ENCODE data around the gene SLC19A1.
A peak's percentile ranks its signal among the peaks of the same experiment; 100 is the strongest.

SLC19A1 gene

DNA sequence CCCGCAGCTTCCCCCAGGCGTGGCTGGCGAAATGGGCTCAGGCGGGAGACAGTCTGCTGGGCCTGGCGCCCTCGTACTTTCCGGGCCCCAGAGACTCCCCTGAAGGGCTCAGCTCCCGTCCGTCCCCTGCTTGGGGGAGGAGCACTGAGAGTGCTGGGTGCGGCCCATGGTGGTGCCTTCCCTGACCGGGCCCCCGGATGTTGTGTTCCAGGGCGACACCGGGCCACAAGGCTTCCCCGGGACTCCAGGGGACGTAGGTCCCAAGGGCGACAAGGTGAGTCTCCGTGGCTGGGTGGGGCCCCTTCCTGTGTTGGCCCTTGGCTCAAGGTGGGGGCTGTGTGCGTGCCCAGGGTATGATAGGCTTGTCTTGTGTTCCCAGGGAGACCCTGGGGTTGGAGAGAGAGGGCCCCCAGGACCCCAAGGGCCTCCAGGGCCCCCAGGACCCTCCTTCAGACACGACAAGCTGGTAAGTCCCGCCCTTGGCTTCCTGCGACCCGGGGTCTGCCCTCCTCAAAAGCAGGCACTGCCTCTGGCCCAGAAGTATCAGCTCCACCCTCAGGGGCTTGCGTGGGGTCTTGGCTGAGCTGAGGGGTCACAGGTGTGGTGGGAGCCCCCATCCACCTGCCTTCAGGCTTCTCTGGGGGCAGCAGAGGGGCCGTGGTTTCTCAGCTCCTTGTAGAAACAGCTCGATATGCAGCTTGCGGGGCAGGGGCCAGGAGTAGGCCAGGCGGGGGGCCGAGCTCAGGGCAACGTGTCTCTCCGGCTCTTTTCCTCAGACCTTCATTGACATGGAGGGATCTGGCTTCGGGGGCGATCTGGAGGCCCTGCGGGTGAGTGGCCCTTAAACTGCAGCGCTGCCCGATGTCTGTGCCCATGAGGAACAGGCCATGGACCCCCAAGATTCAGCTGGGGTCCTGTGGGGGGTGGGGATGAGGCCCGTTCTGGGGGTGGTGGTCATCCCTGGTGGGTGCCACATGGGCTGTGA is 62.3 kb downstream of the SLC19A1 start:
- no peak for DNase-seq (ENCODE audit: low read depth, low spot score)

DNA sequence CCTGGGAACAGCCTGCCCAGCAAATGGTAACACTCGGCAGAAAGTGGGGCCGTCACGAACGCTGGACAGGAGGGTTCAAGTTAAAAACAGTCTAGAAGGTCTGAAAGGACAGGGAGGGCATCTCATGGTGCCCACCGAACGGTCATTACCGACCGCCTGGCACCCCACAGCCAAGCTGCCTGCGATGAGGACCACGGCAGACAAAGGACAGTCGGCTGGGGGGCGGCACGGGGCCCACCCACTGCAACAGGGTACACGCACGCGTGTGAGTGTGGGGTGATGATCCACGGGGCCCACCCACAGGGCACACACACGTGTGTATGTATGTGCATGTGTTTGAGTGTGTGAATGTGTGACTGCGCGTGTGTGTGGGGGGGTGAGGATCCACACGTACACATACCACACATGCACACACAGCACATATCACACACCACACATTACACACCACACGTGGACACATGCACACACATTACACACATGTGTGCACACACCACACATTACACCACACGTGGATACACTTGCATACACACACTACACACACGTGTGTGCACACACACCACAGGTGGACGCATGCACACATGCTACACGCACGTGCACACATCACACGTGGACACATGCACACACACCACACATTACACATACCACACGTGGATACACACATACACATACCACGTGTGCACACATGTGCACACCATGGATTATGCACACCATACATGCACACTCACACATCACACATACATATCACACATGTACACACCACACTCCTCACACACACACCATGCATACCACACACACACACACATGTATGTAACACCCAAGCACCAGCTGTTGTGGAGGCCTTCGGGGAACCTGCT is 63.2 kb downstream of the SLC19A1 start:
- no peak for DNase-seq (ENCODE audit: low read depth, low spot score)

DNA sequence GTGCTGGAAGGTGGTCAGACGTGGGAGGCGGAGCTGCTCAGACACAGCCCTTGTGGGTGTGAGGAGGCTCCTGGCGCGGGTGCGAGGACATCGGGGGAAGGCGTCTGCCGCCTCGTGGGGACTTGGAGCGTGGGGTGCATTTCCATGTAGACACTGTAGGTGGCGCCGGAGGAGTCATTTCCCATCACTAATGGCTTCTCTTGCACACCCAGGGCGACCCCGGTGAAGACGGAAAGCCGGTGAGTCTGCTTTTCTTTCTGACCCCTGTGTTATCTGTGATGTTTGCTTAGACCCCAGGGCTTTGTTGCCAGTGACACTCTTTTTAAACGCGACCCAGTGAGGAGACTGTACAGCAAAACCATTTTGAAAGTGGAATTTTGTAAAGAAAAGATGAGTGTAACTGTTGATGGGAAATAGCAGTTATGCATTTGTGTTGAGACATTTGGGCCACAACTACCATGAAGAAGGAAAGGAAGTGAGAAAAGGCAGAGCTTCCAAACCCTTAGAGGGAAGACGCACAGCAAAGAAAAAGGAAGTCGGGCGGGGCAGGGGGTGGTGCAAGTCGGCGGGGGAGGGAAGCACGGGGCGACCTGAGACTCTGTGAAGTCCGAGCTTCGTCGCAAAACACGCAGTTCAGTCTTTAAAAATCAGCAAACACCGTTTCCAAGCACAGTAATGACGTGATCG is 64.0 kb downstream of the SLC19A1 start:
- DNase-seq (ENCODE audit: low read depth, low spot score): peak; percentile 56

DNA sequence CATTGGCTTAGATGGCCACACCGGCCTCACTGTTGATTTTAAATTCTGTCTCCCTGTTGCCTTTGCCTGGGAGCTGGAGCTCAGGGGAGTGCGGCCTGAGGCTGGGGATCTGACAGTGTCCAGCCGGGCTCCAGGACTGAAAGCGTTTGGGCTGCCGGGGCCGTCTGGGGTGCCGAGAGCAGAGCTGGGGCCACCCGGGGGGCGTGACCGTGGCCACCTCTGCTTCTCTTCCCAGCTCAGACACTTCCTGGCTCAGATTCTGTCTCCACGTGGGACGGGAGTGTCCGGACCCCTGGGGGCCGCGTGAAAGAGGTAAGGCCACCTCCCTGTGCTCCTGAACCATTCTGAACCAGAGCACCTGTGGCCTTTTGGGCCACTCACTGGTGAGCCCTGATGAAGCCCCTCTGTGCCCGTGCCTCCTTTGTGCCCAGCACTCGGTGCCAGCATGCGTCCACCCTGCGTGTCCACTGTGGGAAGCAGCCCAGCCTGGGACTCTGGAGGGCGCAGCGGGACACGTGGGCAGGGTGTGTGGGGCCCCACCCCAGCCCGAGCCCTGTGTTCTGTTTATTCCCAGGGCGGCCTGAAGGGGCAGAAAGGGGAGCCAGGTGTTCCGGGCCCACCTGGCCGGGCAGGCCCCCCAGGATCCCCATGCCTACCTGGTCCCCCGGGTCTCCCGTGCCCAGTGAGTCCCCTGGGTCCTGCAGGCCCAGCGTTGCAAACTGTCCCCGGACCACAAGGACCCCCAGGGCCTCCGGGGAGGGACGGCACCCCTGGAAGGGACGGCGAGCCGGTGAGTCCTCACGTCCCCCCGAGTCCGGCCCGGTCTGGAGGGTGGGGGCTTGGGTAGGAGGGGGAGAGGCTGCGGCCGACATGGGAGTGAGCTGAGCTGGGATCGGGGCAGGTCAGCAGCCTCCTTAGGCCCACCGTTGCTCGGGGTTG is 64.8 kb downstream of the SLC19A1 start:
- no peak for DNase-seq (ENCODE audit: low read depth, low spot score)

DNA sequence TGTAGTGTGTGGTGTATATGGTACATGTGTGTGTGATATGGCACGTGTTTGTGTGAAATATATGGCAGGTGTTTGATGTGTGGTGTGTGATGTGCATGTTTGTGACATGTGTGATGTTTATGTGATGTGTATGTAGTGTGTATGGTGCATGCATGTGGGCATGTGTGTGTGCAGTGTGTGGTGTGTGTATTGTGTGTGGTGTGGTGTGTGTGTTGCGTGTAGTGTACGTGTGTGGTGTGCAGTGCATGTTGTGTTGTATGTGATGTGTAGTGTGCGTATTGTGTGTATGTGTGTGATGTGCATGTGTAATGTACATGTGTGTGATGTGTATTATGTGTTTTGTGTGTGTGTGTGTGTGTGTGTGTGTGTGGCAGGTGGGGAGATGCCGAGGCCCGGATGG is 65.7 kb downstream of the SLC19A1 start:
- DNase-seq (ENCODE audit: low read depth, low spot score): no peak

DNA sequence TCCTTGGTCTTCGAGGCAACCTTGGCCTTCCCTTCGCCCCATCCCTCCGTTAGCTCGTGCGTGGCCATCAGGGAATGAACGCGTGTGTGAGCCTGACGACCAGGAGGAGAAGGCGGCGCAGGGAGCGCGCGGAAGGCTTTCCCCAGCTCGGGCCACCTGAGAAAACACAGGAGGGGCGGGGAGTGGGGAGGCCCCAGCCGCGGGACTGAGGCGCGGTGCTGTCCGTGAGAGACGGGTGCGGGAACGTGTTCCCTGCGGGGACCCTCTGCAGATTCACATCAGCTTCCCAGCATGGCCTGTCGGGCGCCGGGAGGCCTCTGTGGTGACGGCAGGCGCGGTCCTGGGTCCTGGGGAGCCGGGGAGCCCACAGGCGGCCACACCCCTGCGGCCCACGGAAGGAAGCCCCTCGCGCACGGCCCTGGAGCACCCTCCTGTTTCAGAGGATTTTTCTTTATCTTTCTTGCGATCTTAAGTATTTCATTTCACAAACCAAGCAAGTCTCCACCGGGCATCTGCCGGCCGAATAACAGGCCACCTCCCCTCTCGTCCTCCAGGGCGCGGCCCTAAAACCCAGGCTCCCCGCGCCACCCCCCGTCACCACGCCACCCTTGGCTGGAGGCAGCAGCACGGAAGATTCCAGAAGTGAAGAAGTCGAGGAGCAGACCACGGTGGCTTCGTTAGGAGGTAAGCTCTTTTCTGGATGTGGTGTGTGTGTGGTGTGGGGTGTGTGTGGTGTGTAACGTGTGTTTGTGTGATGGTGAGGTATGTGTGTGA is 66.3 kb downstream of the SLC19A1 start:
- DNase-seq (ENCODE audit: low read depth, low spot score): no peak

DNA sequence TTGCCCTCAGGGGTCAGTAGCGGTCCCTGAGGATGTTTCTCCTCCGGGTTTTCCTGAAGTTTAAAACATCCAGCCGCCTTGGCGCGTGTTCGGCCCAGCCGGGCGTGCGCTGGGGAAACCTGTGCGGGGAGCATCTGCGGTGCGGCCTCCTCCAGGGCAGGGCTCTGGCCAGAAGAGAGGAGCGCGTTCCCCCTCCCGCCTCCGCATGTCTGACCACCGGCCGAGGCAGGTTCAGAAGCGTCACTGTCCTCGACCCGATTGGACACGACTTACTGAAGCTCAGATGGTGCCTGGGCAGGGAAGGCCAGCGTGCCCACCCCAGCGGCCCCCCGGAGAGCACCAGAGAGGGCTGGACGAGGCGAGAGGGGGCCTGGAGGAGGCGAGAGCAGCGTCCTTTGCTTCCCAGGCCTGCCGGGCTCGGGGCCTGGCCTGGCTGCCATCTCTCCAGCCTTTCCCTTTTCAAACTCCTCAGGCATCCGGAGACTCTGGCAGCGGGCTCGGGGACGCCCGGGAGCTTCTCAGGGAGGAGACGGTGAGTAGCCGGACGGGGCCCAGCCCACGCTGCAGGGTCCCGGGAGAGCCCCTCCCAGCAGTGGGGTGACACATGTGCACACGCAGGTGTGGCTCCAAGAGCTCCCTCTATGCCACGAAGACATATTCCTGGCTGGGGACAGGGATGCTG is 67.1 kb downstream of the SLC19A1 start:
- no peak for DNase-seq (ENCODE audit: low read depth, low spot score)

DNA sequence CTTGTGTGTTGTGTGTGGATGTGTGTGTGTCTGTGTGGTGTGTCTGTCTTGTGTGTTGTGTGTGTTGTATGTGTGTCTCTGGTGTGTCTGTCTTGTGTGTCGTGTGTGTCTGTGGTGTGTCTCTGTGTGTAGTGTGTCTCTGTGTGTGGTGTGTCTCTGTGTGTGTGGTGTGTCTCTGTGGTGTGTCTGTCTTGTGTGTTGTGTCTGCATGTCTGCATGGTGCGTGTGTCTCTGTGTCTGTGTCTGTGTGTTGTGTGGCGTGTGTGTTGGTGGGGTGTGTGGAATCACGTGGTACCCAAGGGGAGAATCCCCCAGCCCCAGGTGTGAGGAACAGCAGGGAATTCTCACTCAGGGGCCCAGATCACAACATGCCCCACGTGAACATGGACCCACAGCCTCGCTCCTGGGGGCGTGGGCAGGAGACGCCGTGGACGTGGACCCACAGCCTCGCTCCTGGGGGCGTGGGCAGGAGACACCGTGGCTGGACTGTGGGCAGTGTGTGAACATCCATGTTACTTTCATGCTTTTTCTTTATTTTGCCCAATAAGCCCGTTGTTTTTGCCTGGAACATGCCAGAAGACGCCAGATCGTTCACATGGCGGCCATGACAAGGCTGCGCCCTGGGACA is 67.8 kb downstream of the SLC19A1 start:
- no peak for DNase-seq (ENCODE audit: low read depth, low spot score)

DNA sequence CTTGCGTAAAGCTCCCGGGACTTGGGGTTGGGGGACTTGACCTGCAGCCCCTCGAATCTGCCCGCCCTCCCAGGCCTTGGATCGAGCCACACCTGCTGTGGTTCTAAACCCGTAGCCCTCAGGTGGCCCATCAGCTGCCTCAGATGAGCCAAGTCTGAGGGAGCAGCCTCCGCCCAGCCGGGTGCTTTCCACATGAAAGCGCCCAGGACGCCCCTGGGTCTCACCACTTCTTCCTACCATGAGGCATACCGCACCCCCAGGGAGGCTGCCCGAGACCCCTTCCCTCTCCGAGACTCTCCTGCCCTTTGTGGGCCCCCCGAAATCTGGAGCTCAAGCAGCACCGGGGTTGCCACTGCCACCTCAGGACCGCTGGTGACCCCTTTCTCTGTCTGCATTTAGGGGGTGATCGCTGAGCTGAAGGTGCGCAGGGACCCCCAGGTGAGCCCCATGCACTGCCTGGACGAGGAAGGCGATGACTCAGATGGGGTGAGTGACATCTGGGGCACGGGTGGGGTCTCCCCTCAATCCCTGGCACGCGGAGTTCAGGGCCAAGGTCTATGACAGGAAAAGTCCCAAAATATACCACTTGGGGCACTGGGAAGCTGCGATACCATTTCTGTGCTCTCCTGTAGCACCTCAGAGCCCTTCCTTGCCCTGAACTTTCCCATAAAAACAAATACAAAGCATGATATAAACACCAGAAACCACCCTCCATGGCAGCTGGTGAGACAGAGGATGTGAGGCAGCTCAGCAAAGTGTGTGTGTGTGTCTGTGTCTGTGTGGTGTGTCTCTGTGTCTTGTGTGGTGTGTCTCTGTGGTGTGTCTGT is 68.5 kb downstream of the SLC19A1 start:
- DNase-seq (ENCODE audit: low read depth, low spot score): no peak

DNA sequence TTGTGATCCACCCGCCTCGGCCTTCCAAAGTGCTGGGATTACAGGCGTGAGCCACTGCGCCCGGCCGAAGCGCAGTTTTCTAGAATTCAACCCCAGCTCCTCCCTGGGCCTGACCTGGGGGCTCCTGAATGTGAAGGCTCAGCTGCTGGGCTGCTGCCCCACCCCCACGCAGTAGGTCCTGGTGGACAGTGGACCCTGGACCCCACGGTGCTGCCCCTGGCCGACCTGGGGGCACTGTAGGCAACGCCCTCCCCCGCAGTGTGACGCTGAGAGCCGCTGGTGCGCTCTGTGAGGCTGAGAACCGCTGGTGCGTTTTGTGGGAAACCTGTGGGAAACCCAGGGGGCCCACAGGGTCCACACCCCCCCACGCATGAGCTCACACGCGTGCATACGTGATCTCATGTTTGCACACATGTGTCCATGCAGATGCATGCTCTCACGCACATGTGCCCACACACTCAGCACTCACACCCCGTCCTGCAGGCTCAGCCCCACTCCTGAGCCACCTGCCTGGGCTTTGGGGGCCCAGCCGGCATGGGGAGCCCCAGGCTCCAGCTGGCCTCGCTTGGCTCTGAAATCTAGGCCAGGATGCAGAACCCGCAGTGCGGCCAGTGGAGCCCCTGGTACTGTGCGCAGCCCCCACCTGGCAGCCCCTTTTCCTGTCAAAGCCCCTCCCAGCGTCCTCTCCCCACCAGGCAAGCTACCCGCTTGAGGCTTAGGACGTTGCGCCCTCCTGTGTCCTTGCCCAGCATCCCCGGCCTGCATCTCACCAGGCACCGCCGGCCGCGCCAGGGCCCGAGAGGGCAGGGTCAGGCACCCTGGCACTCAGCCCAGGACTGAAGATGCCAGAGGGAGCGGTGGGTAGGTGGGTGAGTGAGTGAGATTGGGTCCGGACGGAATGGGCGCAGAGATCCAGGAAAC is 69.5 kb downstream of the SLC19A1 start:
- no peak for DNase-seq (ENCODE audit: low read depth, low spot score)

DNA sequence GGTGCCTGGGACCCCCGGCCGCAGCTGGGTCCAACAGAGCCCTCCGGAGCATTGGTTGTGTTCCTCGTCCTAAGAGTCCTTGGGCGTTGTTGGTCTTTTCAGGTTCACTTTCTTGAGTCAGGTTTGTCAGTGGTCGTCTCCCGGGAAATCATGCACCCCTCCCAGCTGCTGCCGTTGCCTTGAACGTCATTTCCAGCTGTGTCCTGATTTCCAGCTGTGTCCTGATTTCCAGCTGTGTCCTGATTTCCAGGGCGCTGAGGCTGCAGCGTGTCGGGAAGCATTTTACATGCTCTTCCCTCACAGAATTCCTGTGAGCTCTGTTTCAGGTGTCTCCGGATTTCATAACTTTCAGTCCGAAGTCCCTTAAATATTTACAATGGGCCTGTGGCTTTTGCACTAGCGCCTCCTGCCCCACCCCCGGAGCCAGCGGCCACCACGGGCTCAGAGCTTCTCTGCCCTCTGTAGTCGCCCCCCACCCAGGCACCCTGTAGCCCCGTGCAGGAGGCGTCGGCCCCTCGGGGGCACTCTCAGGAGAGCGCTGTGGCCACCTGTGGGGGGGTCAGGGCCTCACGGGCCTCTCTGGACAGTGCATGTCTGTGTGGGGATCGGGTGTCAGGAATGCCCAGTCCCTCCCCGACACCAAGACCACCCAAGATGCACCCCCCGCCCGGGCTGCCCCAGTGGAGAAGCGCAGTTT is 70.6 kb downstream of the SLC19A1 start:
- no peak for DNase-seq (ENCODE audit: low read depth, low spot score)

DNA sequence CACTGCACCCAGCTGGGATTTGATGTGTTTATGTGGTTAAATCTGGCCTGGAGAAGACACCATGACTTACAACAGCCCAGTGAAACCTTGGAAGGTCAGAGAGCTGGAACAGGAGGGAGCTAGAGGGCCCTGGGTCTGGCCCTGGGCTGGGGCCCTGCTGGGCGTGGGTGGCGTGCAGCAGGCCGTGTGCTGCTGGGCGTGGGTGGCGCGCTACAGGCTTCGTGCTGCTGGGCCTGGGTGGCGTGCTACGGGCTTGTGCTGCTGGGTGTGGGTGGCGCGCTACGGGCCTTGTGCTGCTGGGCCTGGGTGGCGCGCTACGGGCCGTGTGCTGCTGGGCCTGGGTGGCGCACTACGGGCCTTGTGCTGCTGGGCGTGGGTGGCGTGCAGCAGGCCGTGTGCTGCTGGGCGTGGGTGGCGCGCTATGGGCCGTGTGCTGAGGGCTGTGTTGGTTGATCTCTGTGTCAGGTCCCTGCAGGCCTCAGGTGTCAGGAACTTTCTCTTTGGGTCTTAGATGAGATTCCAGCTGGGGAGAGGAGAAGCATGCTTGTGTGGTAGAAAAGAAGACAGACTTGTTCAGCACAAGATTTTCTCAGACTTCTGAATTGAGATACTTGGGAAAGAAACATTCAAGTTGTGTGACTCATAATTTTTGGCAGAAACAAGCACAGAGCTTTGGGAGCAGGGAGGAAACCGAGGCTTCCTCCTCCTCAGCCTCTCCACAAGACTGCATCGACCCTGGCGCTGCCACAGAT is 71.3 kb downstream of the SLC19A1 start:
- no peak for DNase-seq (ENCODE audit: low read depth, low spot score)

DNA sequence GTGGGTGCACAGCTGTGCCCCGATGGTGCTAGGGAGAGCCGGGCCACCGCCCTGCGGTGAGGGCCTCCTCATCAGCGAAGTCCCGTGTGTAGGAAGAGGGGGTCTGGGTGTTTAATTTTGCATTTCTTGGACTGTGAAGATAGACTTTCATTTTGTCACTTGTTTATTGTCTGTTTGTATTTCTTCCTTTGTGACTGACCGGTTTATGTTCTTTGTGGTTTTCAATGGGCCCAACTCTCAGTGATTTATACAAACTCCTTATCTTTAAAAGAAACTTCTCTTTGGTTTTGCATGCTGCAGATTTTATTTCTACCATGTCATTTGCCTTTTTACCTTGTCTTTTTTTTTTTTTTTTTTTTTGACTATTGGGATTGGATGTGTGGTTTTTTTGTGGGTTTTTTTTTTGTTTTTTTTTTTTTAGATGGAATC is 72.1 kb downstream of the SLC19A1 start:
- no peak for DNase-seq (ENCODE audit: low read depth, low spot score)

DNA sequence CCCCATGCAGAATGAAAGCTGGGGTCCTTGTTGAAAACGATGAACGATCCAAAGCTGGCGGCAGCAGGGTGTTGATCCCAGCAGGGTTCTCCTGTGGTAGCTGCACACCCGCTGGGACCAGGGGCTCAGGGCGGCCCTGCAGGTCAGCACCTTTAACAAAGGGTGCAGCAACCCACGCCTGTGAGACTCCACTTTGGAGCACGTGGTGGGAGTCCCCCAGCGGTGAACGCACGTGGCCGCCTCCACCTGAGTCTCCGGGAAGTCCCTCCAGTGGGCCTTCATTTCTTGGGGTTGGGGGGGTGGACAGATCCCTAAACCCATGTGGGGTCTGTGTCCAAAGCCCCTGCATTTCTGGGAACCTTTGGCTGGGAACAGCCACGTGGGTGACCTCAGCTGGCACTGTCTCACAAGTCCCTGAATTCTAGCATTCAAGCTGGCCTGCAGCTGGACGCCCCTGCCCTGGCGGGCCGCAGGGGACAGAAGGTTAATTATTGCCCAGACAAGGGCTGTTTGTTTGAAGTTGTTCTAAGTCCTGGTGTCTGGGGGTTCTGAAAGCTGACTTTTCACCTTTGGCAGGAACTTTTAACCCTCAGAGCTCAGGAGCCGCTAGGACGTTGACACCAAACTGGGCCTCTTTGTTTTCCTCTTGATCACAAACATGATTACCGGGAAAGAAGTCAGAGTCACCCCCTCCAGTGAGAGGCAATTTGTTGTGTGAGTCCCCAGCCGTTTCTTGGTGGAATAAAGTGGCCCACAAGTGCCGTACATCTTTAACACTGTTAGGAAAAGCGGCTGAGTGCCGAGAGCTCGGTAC is 72.8 kb downstream of the SLC19A1 start:
- DNase-seq (ENCODE audit: low read depth, low spot score): no peak

DNA sequence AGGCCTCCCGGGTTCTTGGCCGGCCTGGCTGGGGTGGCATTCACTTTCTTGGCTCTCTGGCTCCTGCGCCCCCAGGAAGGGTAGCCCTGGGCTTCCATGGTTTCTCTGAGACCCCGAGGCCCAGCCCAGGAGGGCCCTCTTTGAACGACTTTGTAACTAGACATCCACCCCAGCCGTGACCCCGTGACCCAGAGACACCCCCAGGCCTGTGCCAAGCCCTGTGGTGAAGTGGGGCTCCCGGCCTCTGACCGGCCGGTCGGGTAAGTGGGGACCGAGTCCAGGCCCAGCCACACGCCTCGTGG is 73.3 kb downstream of the SLC19A1 start:
- DNase-seq (ENCODE audit: low read depth, low spot score): no peak
